ENCODE measurements around the gene NDUFS5.
"Not testable (repeated sequence)": the region's sequence is repeated elsewhere in the genome, so short reads cannot be mapped to it uniquely, and the experiment has no call there.

The NDUFS5 gene

GRCh38 chr1:39065542-39065941 is 39.4 kb downstream of the NDUFS5 start:
- DNase-seq, result no peak

- DNase-seq, result not testable (repeated sequence)
Measured at GRCh38 chr1:39068227-39068626, 42.1 kb downstream of the NDUFS5 start.

DNA sequence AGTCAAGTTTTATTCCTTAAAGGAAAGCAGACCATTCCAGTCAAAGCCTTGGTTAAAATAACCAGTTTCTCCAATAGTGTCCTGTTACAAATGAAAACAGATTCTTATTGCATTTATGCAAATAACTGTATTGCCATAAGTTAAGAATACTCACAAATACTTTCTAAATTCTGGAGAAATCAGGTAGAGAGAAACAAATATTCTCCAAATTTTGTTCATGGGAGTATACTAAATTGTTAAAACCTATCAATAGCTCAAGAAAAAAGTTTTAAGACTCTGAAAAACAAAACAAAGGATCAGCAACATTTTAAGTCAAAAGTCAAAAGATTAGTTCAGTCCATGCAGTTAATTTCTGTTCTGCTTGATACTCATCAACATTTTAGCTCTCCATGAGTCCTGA is 45.4 kb downstream of the NDUFS5 start:
- DNase-seq, result not testable (repeated sequence)

GRCh38 chr1:39076127-39076798 is 50.1 kb downstream of the NDUFS5 start:
- no peak for DNase-seq

DNA sequence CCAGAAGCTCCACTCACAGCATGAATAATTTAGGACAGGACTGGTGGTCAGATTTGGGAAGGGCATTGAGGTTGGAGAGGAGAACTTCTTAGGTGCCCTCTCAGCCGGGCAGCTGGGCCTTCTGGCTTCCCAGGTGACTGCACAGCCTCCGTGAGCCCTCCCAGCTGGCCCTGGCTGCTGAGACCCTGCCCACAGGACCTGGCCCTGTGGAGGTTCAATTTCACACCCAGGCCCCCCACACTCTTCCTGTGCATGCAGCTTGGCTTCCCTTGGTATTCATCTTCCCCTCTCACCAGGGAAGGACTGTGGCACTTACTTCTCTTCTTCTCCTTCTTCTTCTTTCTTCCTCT is 50.6 kb downstream of the NDUFS5 start:
- DNase-seq, result no peak

- no peak for DNase-seq
Measured at GRCh38 chr1:39080269-39080826, 54.2 kb downstream of the NDUFS5 start.

DNA sequence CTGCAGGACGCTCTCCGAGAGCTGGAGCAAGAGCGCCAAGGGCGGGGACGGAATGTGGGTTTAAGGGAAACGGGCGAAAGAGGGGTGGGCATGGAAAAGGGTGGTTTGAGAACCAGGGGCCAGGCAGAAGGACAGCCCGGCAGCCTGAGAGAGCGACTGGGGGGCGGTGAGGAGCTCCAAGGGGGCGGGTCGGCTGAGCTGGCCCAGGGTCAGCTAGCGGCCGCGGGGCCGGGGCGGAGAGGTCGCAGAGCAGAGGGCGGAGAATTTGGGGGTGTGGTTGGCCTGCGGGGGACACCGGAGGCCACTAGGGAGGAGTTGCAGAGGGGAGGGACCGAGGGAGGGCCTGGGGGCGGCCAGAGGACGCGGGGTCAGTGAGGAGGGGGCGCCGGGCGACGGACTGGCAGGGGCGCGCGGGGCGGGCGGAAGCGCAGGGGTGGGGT is 54.7 kb downstream of the NDUFS5 start:
- DNase-seq, result no peak

DNA sequence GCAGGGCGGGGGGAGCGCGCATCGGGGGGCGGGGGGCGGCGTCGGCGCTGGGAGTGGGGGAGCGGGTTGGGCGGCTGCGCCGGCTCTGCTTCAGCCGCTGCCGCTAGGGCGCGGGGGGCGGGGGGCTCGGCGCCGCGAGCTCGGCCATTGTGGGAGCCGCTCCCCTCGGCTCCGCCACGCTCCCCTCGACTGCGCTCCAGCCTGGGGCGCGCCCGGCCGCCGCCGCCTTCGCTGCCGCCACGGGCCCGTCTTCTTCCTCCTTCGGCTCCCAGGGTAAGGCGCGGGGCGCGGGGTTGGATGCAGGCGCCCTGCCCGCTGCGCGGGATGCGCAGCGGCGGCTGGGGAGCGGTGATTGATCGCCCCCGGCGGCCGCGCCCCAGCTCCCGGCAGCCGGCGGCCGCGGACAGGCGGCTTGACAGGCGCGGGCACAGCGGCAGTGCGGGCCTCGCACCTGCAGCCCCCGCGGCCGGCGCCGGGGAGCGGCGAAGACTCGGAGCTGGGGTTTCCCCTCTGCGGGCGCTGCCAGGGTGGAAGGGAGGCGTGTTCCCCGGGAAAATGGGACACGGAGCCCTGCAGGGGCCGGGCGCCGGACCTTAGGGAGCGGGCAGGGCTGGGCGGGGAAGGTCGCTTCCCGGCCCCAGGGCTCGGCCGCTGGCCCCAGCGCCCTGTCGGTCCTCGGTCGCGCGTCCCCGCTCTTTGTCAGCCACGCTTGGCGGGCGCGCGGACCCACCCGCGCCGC is 55.3 kb downstream of the NDUFS5 start:
- no peak for DNase-seq

DNA sequence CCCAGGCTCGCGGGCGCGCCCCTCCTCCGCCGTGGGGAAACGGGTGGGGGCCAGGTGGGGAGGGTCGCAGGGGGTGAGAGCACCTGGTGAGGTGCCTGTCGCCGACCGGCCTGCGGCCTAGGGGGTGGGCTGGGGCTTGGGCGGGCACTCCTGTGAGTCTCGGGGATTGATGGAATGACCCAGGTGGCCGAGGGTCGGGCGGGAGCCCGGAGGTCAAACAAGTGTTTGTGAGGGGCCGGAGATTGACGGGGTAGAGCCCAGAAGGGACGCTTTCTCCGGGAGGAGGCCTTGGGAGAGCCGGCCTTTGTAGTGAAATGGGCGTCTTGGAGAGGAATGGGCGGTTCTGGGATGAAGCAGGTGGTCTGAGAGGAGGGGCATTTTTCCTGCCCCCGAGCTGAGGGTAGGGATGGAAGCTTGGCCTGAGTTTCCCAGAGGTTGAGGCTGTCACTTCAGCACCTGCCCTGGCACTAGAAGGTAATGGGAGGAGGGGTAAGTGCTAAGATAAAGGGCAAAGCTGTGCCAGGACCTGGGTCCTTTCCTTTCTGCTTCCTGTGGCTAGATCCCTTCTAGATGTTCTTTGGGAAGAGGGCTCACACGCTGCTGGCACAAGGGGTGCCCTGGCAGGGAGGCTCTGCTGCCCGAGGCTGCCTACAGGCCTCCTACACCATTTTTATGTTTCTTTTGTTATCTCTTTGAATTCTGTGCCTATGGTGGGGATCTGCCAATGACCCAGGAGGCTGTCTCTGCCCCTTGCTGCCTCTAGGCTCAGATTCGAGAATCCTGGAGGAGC is 56.1 kb downstream of the NDUFS5 start:
- no peak for DNase-seq

GRCh38 chr1:39082811-39083576 is 56.8 kb downstream of the NDUFS5 start:
- no peak for DNase-seq

DNA sequence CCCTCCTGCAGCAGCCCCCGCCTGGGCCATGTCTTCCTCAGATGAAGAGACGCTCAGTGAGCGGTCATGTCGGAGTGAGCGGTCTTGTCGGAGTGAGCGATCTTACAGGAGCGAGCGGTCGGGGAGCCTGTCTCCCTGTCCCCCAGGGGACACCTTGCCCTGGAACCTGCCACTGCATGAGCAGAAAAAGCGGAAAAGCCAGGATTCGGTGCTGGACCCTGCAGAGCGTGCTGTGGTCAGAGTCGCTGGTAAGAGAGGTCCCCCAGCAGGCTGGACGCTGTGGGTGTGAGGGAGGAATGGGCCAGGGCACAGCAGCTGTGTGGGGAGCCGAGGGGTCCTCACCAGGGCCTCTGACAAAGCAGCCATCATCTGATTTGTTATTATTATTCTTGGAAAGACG is 58.0 kb downstream of the NDUFS5 start:
- no peak for DNase-seq
